K562 (cell line): ENCODE measurements around the gene DIP2A. TPM values are rescaled to one million over a fixed set of nuclear protein-coding genes. Genes with fewer than 3 reads are reported as not detected.
A peak's percentile ranks its signal among the peaks of the same experiment; 100 is the strongest.

ENCODE experiments used
- ATAC-seq: fragments of 200-7000 bp; cut with Tn5 transposase; 3 replicates; pipeline ENCODE4 v1.9.1; 2020; ENCODE audit warnings: moderate library complexity
- BruUV-seq: library from RNA; stranded (reverse); fragments of 400-500 nt; replicated peaks from 2 replicates; lab custom pipeline; 2021; lab: Mats Ljungman, UMichigan
- CTCF ChIA-PET: fragments of 300-600 bp; formaldehyde crosslinking; extraction: SDS; loops from one replicate; lab custom pipeline; 2021; ENCODE audit warnings: low intra/inter-chr PET ratio; lab: Yijun Ruan, JAX
- POLR2A ChIA-PET: fragments of 300-600, 350-650 bp; sonication (Branson Sonifier 250); formaldehyde crosslinking; extraction: SDS; loops from one replicate; lab custom pipeline; 2021; ENCODE audit warnings: antibody characterized with exemption, inconsistent platforms; lab: Yijun Ruan, JAX
- DNase-seq, 4 experiments: peaks; one replicate each; pipeline versions ENCODE4 v3.0.0 to v3.0.0-alpha.2; 2011 to 2018; ENCODE audit warnings: low spot score in 3 of 4, mixed read lengths in 3 of 4; ENCODE audit errors: extremely low read depth in 1 of 4
- FAIRE-seq: peaks from 2 replicates; lab custom pipeline; 2011; peaks lifted over from hg19 to GRCh38; lab: Jason Lieb, UNC
- H2AFZ ChIP-seq: 2 replicates; pipeline ENCODE4 v1.6.0; 2011; ENCODE audit warnings: low read depth, low read length, control low read depth, inconsistent platforms
- H3K27ac ChIP-seq: fragments of 200-600 bp; 3 replicates; pipeline ENCODE4 v1.8.0; 2011; ENCODE audit warnings: low read depth, mild to moderate bottlenecking, control low read depth, inconsistent platforms, low read length, moderate library complexity, mixed read lengths; ENCODE audit errors: extremely low read depth
- H3K27me3 ChIP-seq, 2 experiments: fragments of 300-600 bp in 1 of 2; 2 replicates in 1 of 2; 3 replicates in 1 of 2; pipeline versions ENCODE4 v1.6.0 to v1.8.0; 2011; ENCODE audit warnings: inconsistent platforms in 2 of 2, low read length in 2 of 2, mild to moderate bottlenecking in 1 of 2, mixed read lengths in 1 of 2, moderate library complexity in 1 of 2; ENCODE audit not compliant: control insufficient read depth in 2 of 2, insufficient read depth in 2 of 2
- H3K36me3 ChIP-seq: fragments of 300-600 bp; 3 replicates; pipeline ENCODE4 v1.8.0; 2011; ENCODE audit warnings: mild to moderate bottlenecking, low read length, inconsistent platforms; ENCODE audit not compliant: control insufficient read depth, insufficient read depth
- H3K4me1 ChIP-seq, 2 experiments: fragments of 200-600 bp in 1 of 2; replicated peaks in 1 of 2; 2 replicates in 1 of 2; 3 replicates in 1 of 2; pipeline versions ENCODE4 v1.5.1 to v1.8.0; 2011; ENCODE audit warnings: inconsistent platforms in 2 of 2, low read length in 2 of 2, mild to moderate bottlenecking in 1 of 2, mixed read lengths in 1 of 2, moderate library complexity in 1 of 2; ENCODE audit not compliant: control insufficient read depth in 2 of 2, insufficient read depth in 2 of 2
- H3K4me2 ChIP-seq: 2 replicates; pipeline ENCODE4 v1.6.1; 2011; ENCODE audit warnings: low read length, control low read depth, inconsistent platforms, mixed read lengths; ENCODE audit not compliant: insufficient read depth
- H3K4me3 ChIP-seq: fragments of 200-600 bp; sonication (generic), shearing (Covaris generic); 2 replicates; pipeline ENCODE4 v1.5.1; 2016; ENCODE audit warnings: control low read depth, inconsistent platforms
- H3K79me2 ChIP-seq: fragments of 200-600 bp; 3 replicates; pipeline ENCODE4 v1.8.0; 2011; ENCODE audit warnings: low read length, inconsistent platforms; ENCODE audit not compliant: control insufficient read depth, insufficient read depth
- H3K9ac ChIP-seq, 2 experiments: 2 replicates each; pipeline versions ENCODE4 v1.6.0 to v1.6.1; 2011; ENCODE audit warnings: low read depth in 2 of 2, low read length in 2 of 2, control low read depth in 1 of 2, inconsistent platforms in 1 of 2, mild to moderate bottlenecking in 1 of 2, mixed read lengths in 1 of 2; ENCODE audit not compliant: insufficient read depth in 1 of 2
- H3K9me1 ChIP-seq: one replicate; pipeline ENCODE4 v1.6.0; 2011; ENCODE audit warnings: inconsistent platforms, mild to moderate bottlenecking, low read length, moderate library complexity; ENCODE audit not compliant: control insufficient read depth, insufficient read depth
- H3K9me3 ChIP-seq: replicated peaks from 2 replicates; pipeline ENCODE4 v1.5.1; 2011; ENCODE audit warnings: low read depth, low read length, inconsistent platforms; ENCODE audit not compliant: control insufficient read depth, insufficient read depth
- H4K20me1 ChIP-seq: replicated peaks from 2 replicates; pipeline ENCODE4 v1.6.1; 2011; ENCODE audit warnings: low read length, inconsistent platforms, mixed read lengths; ENCODE audit not compliant: control insufficient read depth, insufficient read depth
- CTCF ChIP-seq, 3 experiments: IDR thresholded peaks in 2 of 3; conservative IDR thresholded peaks in 1 of 3; 2 replicates each; pipeline ENCODE4 v1.5.1; 2011 to 2012; ENCODE audit warnings: low read length in 3 of 3, mild to moderate bottlenecking in 3 of 3, control low read depth in 2 of 3, improper control_type of control experiment in 1 of 3, inconsistent platforms in 1 of 3, low read depth in 1 of 3, mixed read lengths in 1 of 3, moderate library complexity in 1 of 3; ENCODE audit not compliant: insufficient read depth in 2 of 3
- MAFK ChIP-seq: IDR thresholded peaks from 2 replicates; pipeline ENCODE4 v1.6.1; 2011; ENCODE audit warnings: low read length, improper control_type of control experiment
- PREB ChIP-seq: sonication (generic); formaldehyde crosslinking; IDR thresholded peaks from 2 replicates; pipeline ENCODE4 v1.8.1; 2023; ENCODE audit warnings: mild to moderate bottlenecking, missing genetic modification reagents
- RFX1 ChIP-seq: fragments of 450-650 bp; IDR thresholded peaks from 2 replicates; pipeline ENCODE4 v1.6.1; 2016; ENCODE audit warnings: mild to moderate bottlenecking, moderate library complexity
- SOX6 ChIP-seq: fragments of 450-650 bp; IDR thresholded peaks from 2 replicates; pipeline ENCODE4 v1.6.1; 2014; ENCODE audit warnings: mild to moderate bottlenecking
- TEAD2 ChIP-seq: fragments of 450-650 bp; IDR thresholded peaks from 2 replicates; pipeline ENCODE4 v1.6.1; 2016; ENCODE audit warnings: missing genetic modification characterization, control low read depth, missing compliant biosample characterization
- ZBTB40 ChIP-seq, 2 experiments: fragments of 450-650 bp in 1 of 2; sonication (generic) in 1 of 2; formaldehyde crosslinking in 1 of 2; IDR thresholded peaks; 2 replicates each; pipeline versions ENCODE4 v1.7.1 to v1.9.0; 2016 to 2022; ENCODE audit warnings: inconsistent platforms in 1 of 2, mild to moderate bottlenecking in 1 of 2, missing genetic modification reagents in 1 of 2
- ZNF316 ChIP-seq: fragments of 450-650 bp; IDR thresholded peaks from 2 replicates; pipeline ENCODE4 v1.6.1; 2016
- WGBS: fragments of 100-300 bp; shearing (Covaris generic); methylation state at CpG from one replicate; pipeline ENCODE4 v1.1.6; 2016; ENCODE audit warnings: low coverage, mixed read lengths; ENCODE audit not compliant: insufficient coverage; ENCODE audit errors: missing lambda C conversion rate; 5-methylcytosine and 5-hydroxymethylcytosine counted together
- in situ Hi-C: fragments of 300-500 bp; cut with MboI; formaldehyde crosslinking; loops from 4 replicates; pipeline ENCODE4 v1.15.0; 2018; ENCODE audit warnings: inconsistent platforms, mixed read lengths
- intact Hi-C: fragments of 100-400 bp; cut with micrococcal nuclease; formaldehyde crosslinking; loops from 2 replicates; pipeline ENCODE4 v1.14.2; 2022
- polyA plus RNA-seq, 8 experiments: library from polyadenylated mRNA; depleted of rRNA in 4 of 8; stranded (reverse) in 5 of 8; unstranded in 3 of 8; fragments of >200 nt; fragmentation: Nextera tagmentation in 2 of 8; fragmentation: Illumina TruSeq in 1 of 8; extraction: Ambion mirVana in 2 of 8; extraction: Trizol in 1 of 8; gene quantifications; 2 replicates each; pipeline versions ENCODE4 v1.2.1 to v1.2.3, GENCODE V29; 2011 to 2014; ENCODE audit warnings: inconsistent platforms in 1 of 8, missing spikeins in 1 of 8
- total RNA-seq, 7 experiments: library from RNA; depleted of rRNA in 6 of 7; stranded (reverse); fragments of >200 nt in 6 of 7; fragmentation: Illumina TruSeq in 2 of 7; extraction: Trizol in 2 of 7; gene quantifications; 2 replicates each; pipeline versions ENCODE4 v1.2.1 to v1.2.3, GENCODE V29; 2011 to 2021; ENCODE audit warnings: low replicate concordance in 1 of 7

DIP2A gene
- total and polyA plus RNA-seq, 9 of the 15 experiments (the other 6 are each of a cell fraction or from before 2014, with no cell fraction given): 4.3 to 34.5 (median 20.3) TPM

- no peaks in the 10 kb centered on the region for H3K79me2 ChIP-seq
- H3K27ac ChIP-seq: no peak overlapping the region
- ATAC-seq (no peak), FAIRE-seq (peak; percentile 51), DNase-seq (no peak)
- CTCF ChIA-PET: interaction anchor here (0.7 kb wide), 1 partner anchor 449 kb away, joined by 3 read pairs; no protein-coding TSS in a partner anchor
- H3K4me2 ChIP-seq: no peak overlapping the region
- no peaks in the 10 kb centered on the region for H3K9me3 ChIP-seq
- no peaks in the 10 kb centered on the region for H4K20me1 ChIP-seq
- in situ Hi-C loops: no loop called here
- H3K4me1 ChIP-seq: peaks cover 0 to 13% of the 10 kb centered on the region in 2 experiments; a peak in 1 of 5 replicates
- BruUV-seq: no TSS peak
- peak overlapping the region in 1 of 2 experiments; percentile 47; a peak in 2 of 4 replicates for H3K9ac ChIP-seq
- no peaks in the 10 kb centered on the region for H3K9me1 ChIP-seq
- peaks cover 65% of the 10 kb centered on the region; the same call in 2 of the 3 replicates for H3K36me3 ChIP-seq
- intact Hi-C loops: no loop called here
- 93% methylated on average over 15 of the region's 16 CpGs for WGBS
- POLR2A ChIA-PET: no interaction called here
- no peak overlapping the region for H3K4me3 ChIP-seq
- H3K27me3 ChIP-seq: no peaks in the 10 kb centered on the region
- H2AFZ ChIP-seq: no peak overlapping the region
- TF ChIP-seq MAFK (no peak), RFX1 (no peak), ZNF316 (peak; percentile 82), TEAD2 (tag) (no peak), CTCF (IDR thresholded peaks at IDR 0.05 in 2 of 3, conservative IDR thresholded peaks at IDR 0.05 in 1 of 3; ENCODE audit: insufficient read depth in 2 of 3, low read depth in 1 of 3, low read length in 3 of 3) (peak in 1 of 3 experiments; percentile 6; a peak in 1 of 6 replicates), ZBTB40 (IDR thresholded peaks at IDR 0.05) (no peak), ZBTB40 (CRISPR knock-in tag; IDR thresholded peaks at IDR 0.05) (no peak), PREB (no peak), SOX6 (no peak)
These were observed 38.2 kb upstream of the DIP2A start for GRCh38 chr21:46420241-46421190.
